Measurements from ENCODE around the gene MINDY4. TPM values are rescaled to one million over a fixed set of nuclear protein-coding genes. Genes with fewer than 3 reads are reported as not detected.

The MINDY4 gene
- total and polyA plus RNA-seq, 4 donors = 0.93 to 6.1 (median 1.9) TPM

- no peaks in the 10 kb centered on the region for H3K4me1 ChIP-seq (ENCODE audit: control insufficient read depth in 4 of 4, insufficient read depth in 4 of 4, low read length in 3 of 4)
- no peak overlapping the region for H3K27ac ChIP-seq (ENCODE audit: low read depth in 1 of 2, low read length in 2 of 2)
- DNase-seq (ENCODE audit: low spot score) = no peak
- WGBS = 98% methylated on average over 3 of the region's 3 CpGs
- H3K27me3 ChIP-seq (ENCODE audit: control insufficient read depth in 4 of 4, insufficient read depth in 4 of 4, low read length in 3 of 4) = no peaks in the 10 kb centered on the region
- no peaks in the 10 kb centered on the region for H3K9me3 ChIP-seq (ENCODE audit: control insufficient read depth in 4 of 4, low read length in 3 of 4)
- H3K36me3 ChIP-seq (ENCODE audit: control insufficient read depth in 4 of 4, insufficient read depth in 3 of 4, low read depth in 1 of 4, low read length in 3 of 4) = no peaks in the 10 kb centered on the region
- TF ChIP-seq, protein P1, sequence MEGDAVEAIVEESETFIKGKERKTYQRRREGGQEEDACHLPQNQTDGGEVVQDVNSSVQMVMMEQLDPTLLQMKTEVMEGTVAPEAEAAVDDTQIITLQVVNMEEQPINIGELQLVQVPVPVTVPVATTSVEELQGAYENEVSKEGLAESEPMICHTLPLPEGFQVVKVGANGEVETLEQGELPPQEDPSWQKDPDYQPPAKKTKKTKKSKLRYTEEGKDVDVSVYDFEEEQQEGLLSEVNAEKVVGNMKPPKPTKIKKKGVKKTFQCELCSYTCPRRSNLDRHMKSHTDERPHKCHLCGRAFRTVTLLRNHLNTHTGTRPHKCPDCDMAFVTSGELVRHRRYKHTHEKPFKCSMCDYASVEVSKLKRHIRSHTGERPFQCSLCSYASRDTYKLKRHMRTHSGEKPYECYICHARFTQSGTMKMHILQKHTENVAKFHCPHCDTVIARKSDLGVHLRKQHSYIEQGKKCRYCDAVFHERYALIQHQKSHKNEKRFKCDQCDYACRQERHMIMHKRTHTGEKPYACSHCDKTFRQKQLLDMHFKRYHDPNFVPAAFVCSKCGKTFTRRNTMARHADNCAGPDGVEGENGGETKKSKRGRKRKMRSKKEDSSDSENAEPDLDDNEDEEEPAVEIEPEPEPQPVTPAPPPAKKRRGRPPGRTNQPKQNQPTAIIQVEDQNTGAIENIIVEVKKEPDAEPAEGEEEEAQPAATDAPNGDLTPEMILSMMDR (IDR thresholded peaks at IDR 0.05; ENCODE audit: low read depth, low read length, missing input control) = no peak
- TF ChIP-seq RXRA (IDR thresholded peaks at IDR 0.05) (no peak), SP1 (IDR thresholded peaks at IDR 0.05) (no peak), YY1 (IDR thresholded peaks at IDR 0.05) (no peak), FOXA2 (IDR thresholded peaks at IDR 0.05) (no peak), RAD21 (IDR thresholded peaks at IDR 0.05) (no peak), NR2F2 (IDR thresholded peaks at IDR 0.05) (no peak), MAX (IDR thresholded peaks at IDR 0.05) (no peak), ATF3 (IDR thresholded peaks at IDR 0.05) (no peak), HNF4A (conservative IDR thresholded peaks at IDR 0.05) (no peak), FOXA1 (IDR thresholded peaks at IDR 0.05) (no peak), JUND (IDR thresholded peaks at IDR 0.05) (no peak), HNF4G (IDR thresholded peaks at IDR 0.05) (no peak), TAF1 (conservative IDR thresholded peaks at IDR 0.05) (no peak), REST (IDR thresholded peaks at IDR 0.05) (no peak)
- TF ChIP-seq, protein P2, sequence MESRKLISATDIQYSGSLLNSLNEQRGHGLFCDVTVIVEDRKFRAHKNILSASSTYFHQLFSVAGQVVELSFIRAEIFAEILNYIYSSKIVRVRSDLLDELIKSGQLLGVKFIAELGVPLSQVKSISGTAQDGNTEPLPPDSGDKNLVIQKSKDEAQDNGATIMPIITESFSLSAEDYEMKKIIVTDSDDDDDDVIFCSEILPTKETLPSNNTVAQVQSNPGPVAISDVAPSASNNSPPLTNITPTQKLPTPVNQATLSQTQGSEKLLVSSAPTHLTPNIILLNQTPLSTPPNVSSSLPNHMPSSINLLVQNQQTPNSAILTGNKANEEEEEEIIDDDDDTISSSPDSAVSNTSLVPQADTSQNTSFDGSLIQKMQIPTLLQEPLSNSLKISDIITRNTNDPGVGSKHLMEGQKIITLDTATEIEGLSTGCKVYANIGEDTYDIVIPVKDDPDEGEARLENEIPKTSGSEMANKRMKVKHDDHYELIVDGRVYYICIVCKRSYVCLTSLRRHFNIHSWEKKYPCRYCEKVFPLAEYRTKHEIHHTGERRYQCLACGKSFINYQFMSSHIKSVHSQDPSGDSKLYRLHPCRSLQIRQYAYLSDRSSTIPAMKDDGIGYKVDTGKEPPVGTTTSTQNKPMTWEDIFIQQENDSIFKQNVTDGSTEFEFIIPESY (IDR thresholded peaks at IDR 0.05) = no peak
- H3K9ac ChIP-seq (ENCODE audit: low read depth in 1 of 2, low read length in 2 of 2) = no peak overlapping the region
- no peak overlapping the region for H3K4me3 ChIP-seq (ENCODE audit: low read depth in 1 of 3, low read length in 3 of 3)
Measured at GRCh38 chr7:30844916-30845315, 73.7 kb downstream of the MINDY4 start.
